ENCODE data around the gene AP1AR.
"Not testable (repeated sequence)": the region's sequence is repeated elsewhere in the genome, so short reads cannot be mapped to it uniquely, and the experiment has no call there.

The AP1AR gene

GRCh38 chr4:112279025-112279881 is 47.7 kb downstream of the AP1AR start:
- no peak for DNase-seq

GRCh38 chr4:112279882-112280315 is 48.3 kb downstream of the AP1AR start:
- DNase-seq = peak; percentile 18

GRCh38 chr4:112280386-112281056 is 48.9 kb downstream of the AP1AR start:
- DNase-seq = no peak

GRCh38 chr4:112281895-112282398 is 50.4 kb downstream of the AP1AR start:
- DNase-seq = not testable (repeated sequence)

- DNase-seq = no peak
Measured at GRCh38 chr4:112282860-112283667, 51.5 kb downstream of the AP1AR start.

- DNase-seq = peak; percentile 20
Measured at GRCh38 chr4:112284166-112284565, 52.6 kb downstream of the AP1AR start.

GRCh38 chr4:112284662-112285411 is 53.2 kb downstream of the AP1AR start:
- DNase-seq = peak; percentile 9

- no peak for DNase-seq
Measured at GRCh38 chr4:112287258-112287989, 55.8 kb downstream of the AP1AR start.

- DNase-seq = no peak
Measured at GRCh38 chr4:112288455-112288854, 56.9 kb downstream of the AP1AR start.

GRCh38 chr4:112289407-112290253 is 58.0 kb downstream of the AP1AR start:
- DNase-seq = no peak

- DNase-seq = no peak
Measured at GRCh38 chr4:112290341-112290740, 58.8 kb downstream of the AP1AR start.

- peak; percentile 92 for DNase-seq
Measured at GRCh38 chr4:112296949-112297880, 65.6 kb downstream of the AP1AR start, which contains the start of gene ALPK1. TSS of gene ALPK1 (plus strand) at chr4:112297369.

GRCh38 chr4:112299721-112300120 is 68.1 kb downstream of the AP1AR start:
- DNase-seq = no peak

GRCh38 chr4:112302320-112303274 is 71.0 kb downstream of the AP1AR start:
- DNase-seq = no peak

GRCh38 chr4:112305477-112305876 is 73.9 kb downstream of the AP1AR start:
- DNase-seq = not testable (repeated sequence)

GRCh38 chr4:112309263-112309791 is 77.7 kb downstream of the AP1AR start:
- peak; percentile 64 for DNase-seq

GRCh38 chr4:112311516-112311915 is 79.9 kb downstream of the AP1AR start:
- no peak for DNase-seq
